Astrocyte of the cerebellum (primary cell): Measurements from ENCODE around the gene ADGRB3.

Experiments
- DNase-seq: peaks from one replicate; pipeline ENCODE4 v3.0.0-alpha.2; 2011; ENCODE audit warnings: low read depth
- H3K4me3 ChIP-seq: 2 replicates; pipeline ENCODE4 v1.5.1; 2011; ENCODE audit warnings: mild to moderate bottlenecking, low read depth, low read length, moderate library complexity
- in situ Hi-C: cut with HindIII; loops from 2 replicates; pipeline ENCODE4 v1.10.0; 2017; ENCODE audit warnings: low sequenced_read_pairs
- TF ChIP-seq, protein P1 (sequence below): IDR thresholded peaks from 2 replicates; pipeline ENCODE4 v1.5.1; 2012; ENCODE audit warnings: low read length, low read depth, moderate library complexity, mild to moderate bottlenecking; ENCODE audit errors: missing control alignments

ADGRB3 gene

DNA sequence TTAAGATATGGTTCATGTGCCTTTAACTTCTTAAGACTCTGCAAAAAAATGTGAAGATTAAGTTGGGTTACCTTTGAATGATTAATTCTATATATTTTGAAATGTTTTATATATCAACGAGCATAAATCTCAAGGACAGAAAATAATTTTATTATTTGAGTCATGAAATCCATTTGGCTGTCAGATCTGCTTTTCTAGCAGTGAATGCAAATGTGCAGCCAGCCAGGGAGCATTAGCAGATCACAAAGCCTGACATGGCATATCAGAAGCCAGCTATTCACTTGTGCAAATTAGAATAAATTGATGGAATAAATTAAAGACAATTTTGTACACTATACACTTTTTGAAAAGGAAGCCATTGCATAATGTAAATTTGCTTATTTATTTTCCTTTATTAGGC lies 424.3 kb downstream of the ADGRB3 start:
- no peak overlapping the region for H3K4me3 ChIP-seq
- no peak for DNase-seq
- in situ Hi-C loops = no loop called here
- TF ChIP-seq, protein P1, sequence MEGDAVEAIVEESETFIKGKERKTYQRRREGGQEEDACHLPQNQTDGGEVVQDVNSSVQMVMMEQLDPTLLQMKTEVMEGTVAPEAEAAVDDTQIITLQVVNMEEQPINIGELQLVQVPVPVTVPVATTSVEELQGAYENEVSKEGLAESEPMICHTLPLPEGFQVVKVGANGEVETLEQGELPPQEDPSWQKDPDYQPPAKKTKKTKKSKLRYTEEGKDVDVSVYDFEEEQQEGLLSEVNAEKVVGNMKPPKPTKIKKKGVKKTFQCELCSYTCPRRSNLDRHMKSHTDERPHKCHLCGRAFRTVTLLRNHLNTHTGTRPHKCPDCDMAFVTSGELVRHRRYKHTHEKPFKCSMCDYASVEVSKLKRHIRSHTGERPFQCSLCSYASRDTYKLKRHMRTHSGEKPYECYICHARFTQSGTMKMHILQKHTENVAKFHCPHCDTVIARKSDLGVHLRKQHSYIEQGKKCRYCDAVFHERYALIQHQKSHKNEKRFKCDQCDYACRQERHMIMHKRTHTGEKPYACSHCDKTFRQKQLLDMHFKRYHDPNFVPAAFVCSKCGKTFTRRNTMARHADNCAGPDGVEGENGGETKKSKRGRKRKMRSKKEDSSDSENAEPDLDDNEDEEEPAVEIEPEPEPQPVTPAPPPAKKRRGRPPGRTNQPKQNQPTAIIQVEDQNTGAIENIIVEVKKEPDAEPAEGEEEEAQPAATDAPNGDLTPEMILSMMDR = no peak

DNA sequence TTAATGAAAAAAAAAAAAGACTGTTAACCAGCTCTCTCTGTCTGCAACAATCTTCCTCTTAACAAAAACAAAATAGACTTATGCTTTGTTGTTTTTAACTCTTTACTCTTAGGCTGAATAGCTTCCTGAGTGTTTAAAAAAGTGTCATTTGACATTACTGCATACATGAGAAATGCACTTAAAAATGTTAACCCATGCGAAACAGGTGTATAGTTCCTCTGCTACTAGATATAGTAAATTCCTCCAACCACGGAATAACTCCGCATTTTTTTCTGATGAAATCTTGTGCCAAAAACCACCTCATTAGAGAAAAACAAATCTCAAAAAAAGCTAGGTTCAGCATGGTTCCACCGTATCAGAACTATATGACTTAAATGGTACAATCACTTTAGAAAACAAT lies 426.0 kb downstream of the ADGRB3 start:
- in situ Hi-C loops = no loop called here
- DNase-seq = no peak
- TF ChIP-seq, protein P1 = no peak
- no peak overlapping the region for H3K4me3 ChIP-seq

DNA sequence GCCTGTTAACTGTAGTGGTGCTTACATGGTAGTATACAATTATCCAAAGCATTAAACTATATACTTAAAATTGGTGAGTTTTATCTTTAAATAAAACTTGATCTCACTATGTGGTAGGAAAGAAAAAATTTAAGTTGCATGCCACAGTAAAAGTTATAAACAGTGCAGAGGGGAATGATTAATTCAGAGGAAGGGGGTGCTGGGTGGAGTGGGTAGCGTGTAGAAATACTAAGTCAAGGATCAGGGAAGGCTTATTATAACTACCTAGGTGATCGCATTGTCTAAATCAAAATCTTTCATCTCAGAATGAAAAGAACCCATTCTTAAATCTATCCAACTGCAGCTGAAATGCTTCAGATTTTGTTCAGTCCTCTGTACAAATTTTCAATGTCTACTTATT lies 428.3 kb downstream of the ADGRB3 start:
- no peak overlapping the region for H3K4me3 ChIP-seq
- TF ChIP-seq, protein P1 = no peak
- in situ Hi-C loops = no loop called here
- no peak for DNase-seq

DNA sequence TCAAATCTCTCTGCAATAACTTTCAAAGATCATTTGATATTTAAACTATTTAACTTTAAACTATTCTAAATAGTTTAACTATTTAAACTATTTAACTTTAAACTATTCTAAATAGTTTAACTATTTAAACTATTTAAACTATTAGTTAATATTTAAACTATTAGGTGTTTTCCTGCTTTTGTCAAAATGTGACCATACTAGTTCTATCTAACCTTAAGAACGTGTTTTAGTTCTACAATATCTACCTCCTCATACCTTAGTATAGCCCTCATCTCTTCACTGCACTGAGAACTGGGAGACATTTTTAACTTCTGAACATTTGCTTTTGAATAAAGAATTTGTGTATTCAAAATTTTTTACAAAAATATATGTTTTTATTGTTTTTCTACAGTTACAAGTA lies 429.1 kb downstream of the ADGRB3 start:
- TF ChIP-seq, protein P1 = no peak
- in situ Hi-C loops = no loop called here
- no peak overlapping the region for H3K4me3 ChIP-seq
- DNase-seq = no peak

DNA sequence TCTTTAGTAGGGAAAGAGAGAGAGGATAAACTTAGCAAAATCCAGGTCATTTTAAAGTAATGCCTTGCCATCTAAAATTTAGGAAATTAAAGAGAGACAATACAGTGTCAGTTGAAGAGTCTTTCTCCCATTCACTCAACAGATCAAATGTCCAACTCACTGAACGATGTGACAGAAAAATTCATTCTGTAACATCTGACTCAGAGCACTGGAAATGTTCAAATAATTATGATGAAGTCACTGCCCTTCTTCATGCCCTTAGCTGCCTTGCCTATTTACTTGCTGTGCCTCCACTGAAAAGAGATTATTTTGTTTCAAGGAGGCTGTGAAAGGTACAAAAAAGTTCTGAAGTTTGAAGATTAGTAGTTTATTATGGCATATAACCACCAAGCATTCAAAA lies 434.8 kb downstream of the ADGRB3 start:
- H3K4me3 ChIP-seq = no peak overlapping the region
- no peak for DNase-seq
- TF ChIP-seq, protein P1 = no peak
- in situ Hi-C loops = no loop called here

DNA sequence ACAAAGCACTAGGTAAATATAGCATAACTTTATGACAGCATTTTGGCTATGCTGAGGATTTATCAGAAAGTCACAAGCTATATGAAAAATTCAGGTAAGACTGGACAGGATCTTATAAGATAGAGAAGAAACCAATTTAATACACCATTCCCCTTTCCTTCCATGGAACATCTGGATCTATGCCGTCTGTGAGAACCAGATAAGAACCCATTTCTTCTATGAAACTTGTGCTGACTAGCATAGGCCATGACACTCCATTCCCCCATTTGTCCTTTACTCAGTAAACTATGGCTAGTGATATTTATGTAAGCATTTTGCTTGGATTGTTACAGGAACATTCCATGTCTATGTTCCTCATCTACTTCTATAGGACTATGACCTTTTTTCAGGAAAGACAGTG lies 437.7 kb downstream of the ADGRB3 start:
- no peak overlapping the region for H3K4me3 ChIP-seq
- in situ Hi-C loops = no loop called here
- no peak for DNase-seq
- TF ChIP-seq, protein P1 = no peak
